NOMO-1 treated with dmso at 0.1 percent for 144 hours (cell line): ENCODE results near the gene SESTD1.

Experiments
- DNase-seq: peaks from one replicate; lab custom pipeline; 2025; ENCODE audit not compliant: unreplicated experiment; lab: John Stamatoyannopoulos, UW

SESTD1 gene

GRCh38 chr2:179264368-179265081, at the start of gene SESTD1:
Gene SESTD1, minus strand, starts transcription at chr2:179264832. Its CDS starts 72,991 bp downstream, at chr2:179191841.
- no peak for DNase-seq

GRCh38 chr2:179313057-179313456, 48.4 kb upstream of the SESTD1 start:
- DNase-seq, result no peak

GRCh38 chr2:179311101-179311500, 46.5 kb upstream of the SESTD1 start:
- no peak for DNase-seq

GRCh38 chr2:179307616-179308371, 43.2 kb upstream of the SESTD1 start:
- no peak for DNase-seq

DNA sequence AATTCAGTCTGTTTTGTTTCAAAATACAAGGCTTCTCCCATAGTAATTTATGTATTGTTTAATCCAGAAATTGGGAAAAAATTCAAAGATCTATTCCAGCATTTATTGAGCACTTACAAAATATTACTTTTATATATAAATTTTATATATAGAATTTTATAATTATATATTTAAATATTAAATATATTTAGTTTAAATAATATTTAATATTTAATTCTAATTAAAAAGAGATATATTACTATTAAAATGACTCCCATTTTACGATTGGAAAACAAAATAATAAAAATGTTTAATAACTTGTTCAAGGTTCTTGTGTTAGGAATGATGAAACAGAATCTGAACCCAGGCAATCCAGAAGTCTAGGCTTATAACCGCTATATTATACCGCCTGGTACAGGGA, 40.5 kb upstream of the SESTD1 start:
- no peak for DNase-seq

- DNase-seq, result no peak
These were observed 39.8 kb upstream of the SESTD1 start for GRCh38 chr2:179304424-179304823.

DNA sequence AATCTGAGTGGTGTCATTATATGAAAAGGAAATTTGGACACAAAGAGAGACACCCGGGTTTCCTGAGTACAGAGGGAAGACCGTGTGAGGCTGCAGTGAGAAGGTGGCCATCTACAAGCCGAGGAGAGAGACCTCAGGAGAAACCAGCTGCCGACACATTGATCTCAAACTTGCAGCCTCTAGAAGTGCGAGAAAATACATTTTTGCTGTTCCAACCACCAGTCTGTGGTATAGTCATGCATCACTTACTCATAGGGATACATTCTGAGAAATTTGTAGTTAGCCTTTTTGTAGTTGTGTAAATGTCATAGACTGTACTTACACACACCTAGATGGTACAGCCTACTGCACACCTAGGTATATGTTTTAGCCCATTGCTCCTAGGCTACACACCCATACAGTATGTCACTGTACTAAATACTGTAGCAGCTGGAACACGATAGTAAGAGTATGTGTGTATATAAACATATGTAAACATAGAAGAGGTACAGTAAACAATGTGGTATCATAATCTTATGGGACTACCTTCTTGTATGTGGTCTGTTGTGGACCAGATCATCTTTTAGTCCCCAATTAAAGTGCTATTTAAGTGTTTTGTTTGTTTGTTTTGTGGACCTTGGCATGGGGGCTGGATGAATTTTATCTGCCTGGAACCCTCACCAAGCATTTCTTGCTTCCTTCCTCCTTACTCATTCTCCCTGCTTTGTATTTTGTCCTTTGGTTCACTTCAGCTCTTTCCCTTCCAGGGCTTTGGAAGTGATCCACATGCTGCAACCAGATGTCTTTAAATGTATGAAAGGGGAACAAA, 38.3 kb upstream of the SESTD1 start:
- no peak for DNase-seq

DNA sequence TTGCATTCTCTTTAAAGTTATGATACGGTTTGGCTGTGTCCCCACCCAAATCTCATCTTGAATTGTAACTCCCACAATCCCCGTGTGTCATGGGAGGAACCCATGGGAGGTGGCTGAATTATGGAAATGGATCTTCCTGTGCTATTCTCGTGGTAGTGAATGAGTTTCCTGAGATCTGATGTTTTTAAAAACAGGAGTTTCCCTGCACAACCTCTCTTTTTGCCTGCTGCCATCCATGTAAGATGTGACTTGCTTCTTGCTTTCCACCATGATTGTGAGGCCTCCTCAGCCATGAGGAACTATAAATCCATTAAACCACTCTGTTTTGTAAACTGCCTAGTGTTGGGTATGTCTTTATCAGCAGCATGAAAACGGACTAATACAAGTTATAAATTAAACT, 37.5 kb upstream of the SESTD1 start:
- no peak for DNase-seq

DNA sequence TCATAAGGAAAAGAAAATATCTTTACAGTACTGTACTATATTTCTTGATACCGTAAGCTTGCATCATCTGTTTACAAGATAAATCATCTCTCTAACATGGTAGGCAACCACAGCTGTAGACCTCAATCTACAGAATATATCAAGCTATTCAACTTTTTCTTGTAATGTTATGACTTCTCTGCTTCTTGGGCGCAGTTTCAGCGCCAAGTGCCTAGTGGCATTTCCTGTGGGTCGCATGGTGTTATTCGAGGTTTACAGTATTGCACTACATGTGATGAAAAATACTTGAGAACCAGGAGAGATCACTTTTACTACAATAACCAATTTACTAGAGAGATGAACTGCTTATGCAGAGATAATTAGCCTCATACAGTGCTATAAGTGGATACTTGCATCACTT, 34.0 kb upstream of the SESTD1 start:
- DNase-seq, result no peak

DNA sequence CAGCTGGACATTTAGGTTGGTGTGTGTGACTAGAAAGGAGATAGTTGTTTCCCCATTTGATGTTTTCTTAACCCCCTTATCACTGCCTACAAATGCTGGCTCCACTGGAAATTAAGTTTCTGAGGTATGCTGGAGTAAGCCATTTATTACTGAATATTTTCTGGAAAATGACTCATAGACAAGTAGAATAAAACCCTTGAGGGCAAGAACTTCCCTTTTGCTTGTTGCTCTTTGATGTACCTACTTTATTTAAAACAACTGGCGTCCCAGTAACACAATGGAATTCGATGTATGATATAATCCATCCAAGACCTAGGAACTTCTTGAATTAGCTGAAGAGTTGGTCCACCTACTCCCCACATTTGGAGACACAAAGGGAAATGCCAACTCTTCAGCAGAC, 33.3 kb upstream of the SESTD1 start:
- DNase-seq, result no peak

DNA sequence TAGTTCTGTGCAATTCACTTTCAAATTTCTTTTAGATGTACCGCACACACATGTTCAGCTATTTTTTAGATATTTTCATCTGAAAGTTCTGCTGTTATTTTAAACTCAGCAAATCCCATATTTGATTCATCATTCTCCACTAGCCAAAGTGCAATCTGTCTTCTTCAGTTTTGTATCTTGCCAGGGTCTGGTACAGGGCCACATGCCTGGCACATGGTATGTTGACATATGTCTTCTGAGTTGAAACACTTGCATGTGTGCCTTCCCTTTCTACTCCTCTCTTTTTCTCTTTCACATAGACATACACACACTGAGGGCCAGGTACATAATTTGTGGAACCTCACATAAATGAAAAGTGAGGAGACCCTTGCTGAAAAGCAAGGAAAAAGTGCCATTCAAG, 25.7 kb upstream of the SESTD1 start:
- no peak for DNase-seq

GRCh38 chr2:179285060-179285459, 20.4 kb upstream of the SESTD1 start:
- DNase-seq, result no peak

GRCh38 chr2:179277429-179278196, 13.0 kb upstream of the SESTD1 start:
- DNase-seq, result no peak

DNA sequence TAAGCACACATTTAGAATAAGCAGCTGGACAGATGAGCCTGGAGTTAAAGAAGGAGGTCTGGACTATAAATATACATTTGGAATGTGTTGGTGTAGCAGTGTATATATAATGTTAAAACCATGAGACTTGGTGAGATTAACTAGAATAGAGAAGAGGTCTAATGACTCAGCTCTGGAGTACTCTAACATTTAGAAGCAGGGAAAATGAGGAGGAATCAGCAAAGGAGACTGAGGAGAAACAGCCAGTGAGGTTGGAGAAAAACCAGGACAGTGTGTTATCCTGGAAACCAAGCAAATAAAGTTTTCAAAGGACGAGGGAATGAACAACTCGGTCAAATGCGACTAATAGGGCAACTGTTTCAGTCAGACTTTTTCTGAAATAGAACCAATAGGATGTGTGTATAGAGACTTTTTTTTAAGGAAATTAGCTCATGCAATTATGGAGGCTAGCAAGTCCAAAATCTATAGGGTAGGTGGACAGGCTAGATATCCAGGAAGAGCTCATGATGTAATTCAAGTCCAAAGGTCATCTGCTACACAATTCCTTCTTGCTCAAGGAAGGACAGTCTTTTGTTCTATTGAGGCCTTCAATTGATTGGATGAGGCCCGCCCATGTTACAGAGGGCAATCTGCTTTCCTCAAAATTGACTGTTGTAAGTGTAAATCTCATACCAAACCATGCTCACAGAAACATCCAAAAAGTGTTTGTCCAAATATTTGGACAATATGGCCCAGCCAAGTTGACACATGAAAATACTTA, 10.8 kb upstream of the SESTD1 start:
- DNase-seq, result no peak

- DNase-seq, result no peak
These were observed 10.1 kb upstream of the SESTD1 start for GRCh38 chr2:179274749-179275148.

- DNase-seq, result no peak
These were observed 8.9 kb upstream of the SESTD1 start for GRCh38 chr2:179273461-179273962.

GRCh38 chr2:179272406-179273192, 8.0 kb upstream of the SESTD1 start:
- no peak for DNase-seq

DNA sequence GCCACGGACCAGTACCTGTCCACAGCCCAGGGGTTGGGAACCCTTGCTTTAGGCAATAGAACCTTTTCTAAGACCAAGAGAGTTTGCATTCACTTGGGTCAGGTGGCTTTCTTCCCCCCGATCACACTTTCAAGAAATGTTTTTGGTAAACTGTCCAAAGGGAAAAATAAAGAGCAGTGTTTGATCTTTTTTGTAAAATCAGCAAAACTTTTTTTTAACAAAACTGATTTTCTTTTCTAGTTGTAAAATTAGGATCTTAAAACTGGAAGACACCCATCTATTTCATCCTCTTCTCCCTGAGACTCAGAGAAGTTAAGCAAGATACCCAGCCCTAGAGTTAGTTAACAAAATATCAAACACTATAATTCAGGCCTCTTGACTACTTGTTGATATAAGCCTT, 6.1 kb upstream of the SESTD1 start:
- no peak for DNase-seq

DNA sequence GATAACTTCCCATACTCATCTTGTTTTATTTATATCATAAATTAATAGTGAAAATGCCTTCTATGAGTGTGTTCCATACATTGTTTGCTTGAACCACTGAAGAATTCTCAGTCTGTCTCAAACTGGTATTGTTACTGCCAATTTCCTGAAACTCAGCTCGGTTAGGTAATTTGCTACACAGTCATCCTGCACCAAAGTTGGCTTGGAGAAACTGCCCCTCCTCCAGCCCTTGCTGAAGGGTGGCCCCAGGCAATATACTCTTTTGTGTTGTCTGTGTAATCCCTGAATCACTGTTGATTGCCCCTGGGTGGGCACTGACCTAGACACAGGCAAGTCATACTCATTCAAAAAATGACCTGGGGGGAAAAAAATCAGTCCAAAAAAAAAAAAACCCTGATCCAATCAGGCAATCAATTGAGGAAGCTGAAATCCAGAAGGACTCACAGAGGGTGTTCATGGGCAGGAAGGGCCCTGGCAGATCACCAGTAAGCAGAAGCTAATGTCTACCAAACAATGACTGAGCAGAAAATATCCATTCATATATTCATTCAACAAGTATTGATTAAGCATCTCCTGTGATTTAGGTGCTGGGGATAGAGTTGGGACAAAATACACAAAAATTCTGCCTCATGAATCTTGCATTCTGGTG, 3.8 kb upstream of the SESTD1 start:
- no peak for DNase-seq
